ENCODE data around the gene PAX7.

Gene PAX7

GRCh38 chr1:18618546-18619466 is 11.8 kb upstream of the PAX7 start:
- Histone ChIP-seq H3K4me1 (no peaks in the 10 kb centered on the region), H3K4me2 (no peak overlapping the region), H3K27ac (no peak overlapping the region), H3K9me3 (no peaks in the 10 kb centered on the region), H3K27me3 (peaks cover 19% of the 10 kb centered on the region; the same call in 1 of the 2 replicates), H3K36me3 (no peaks in the 10 kb centered on the region), H3K9ac (no peak overlapping the region), H3K4me3 (no peak overlapping the region), H4K20me1 (peaks cover 9% of the 10 kb centered on the region; the same call in 1 of the 2 replicates)
- TF ChIP-seq Cebpa-rat (IDR thresholded peaks at IDR 0.05) = no peak

DNA sequence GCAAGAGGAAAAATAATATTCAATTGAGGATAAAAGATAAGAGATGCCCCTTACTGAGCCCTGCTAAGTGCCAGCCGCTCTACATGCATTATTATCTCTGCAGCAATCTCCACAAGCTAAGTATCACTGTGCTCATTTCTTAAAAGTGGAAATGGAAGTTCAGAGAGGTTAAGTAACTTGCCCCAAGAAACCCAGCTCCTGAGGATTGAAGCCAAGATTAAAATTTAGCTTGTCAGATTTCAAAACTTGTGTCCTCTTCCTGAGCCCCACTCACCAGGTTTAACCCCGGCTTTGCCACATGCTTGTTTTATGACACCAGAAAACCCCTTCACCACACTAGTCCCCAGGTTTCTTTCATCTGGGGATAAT is 11.2 kb upstream of the PAX7 start:
- H3K4me2 ChIP-seq = no peak overlapping the region
- peaks cover 25% of the 10 kb centered on the region for H3K27me3 ChIP-seq
- peaks cover 9% of the 10 kb centered on the region; the same call in 1 of the 2 replicates for H4K20me1 ChIP-seq
- H3K27ac ChIP-seq = no peak overlapping the region
- H3K4me3 ChIP-seq = no peak overlapping the region
- TF ChIP-seq Cebpa-rat (IDR thresholded peaks at IDR 0.05) = no peak
- H3K4me1 ChIP-seq = no peaks in the 10 kb centered on the region
- no peaks in the 10 kb centered on the region for H3K36me3 ChIP-seq
- no peak overlapping the region for H3K9ac ChIP-seq
- no peaks in the 10 kb centered on the region for H3K9me3 ChIP-seq

DNA sequence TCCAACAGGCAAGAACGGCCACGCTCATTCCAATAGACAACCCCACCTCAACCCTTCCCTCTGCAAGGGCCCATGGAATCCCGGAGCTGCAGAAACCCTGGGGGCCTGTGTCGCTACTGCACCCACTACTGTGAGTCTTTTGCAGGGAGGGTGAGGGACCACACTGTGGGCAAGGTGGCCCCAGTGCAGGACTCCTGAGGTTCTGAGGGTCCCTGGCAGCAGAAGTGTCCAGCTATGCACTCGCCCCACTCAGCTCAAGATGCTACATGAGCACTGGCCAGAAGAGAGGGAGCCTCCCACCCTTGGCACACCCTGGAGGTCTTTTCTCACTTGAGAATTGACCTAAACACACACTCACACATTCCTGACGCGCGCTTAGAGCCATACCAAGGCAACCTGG is 2.1 kb upstream of the PAX7 start:
- Histone ChIP-seq H3K9ac (no peak overlapping the region), H3K4me2 (no peak overlapping the region), H3K9me3 (no peaks in the 10 kb centered on the region), H3K4me1 (peaks cover 4% of the 10 kb centered on the region; the same call in 1 of the 2 replicates), H4K20me1 (peaks cover 65% of the 10 kb centered on the region), H3K4me3 (no peak overlapping the region), H3K27ac (no peak overlapping the region), H3K27me3 (peaks cover 100% of the 10 kb centered on the region), H3K36me3 (no peaks in the 10 kb centered on the region)
- TF ChIP-seq Cebpa-rat (IDR thresholded peaks at IDR 0.05) = no peak

- H3K4me1 ChIP-seq = peaks cover 4% of the 10 kb centered on the region; the same call in 1 of the 2 replicates
- H3K9ac ChIP-seq = no peak overlapping the region
- TF ChIP-seq Cebpa-rat (IDR thresholded peaks at IDR 0.05) = no peak
- no peak overlapping the region for H3K4me2 ChIP-seq
- H3K36me3 ChIP-seq = no peaks in the 10 kb centered on the region
- H3K9me3 ChIP-seq = no peaks in the 10 kb centered on the region
- peaks cover 100% of the 10 kb centered on the region for H3K27me3 ChIP-seq
- peaks cover 77% of the 10 kb centered on the region for H4K20me1 ChIP-seq
- no peak overlapping the region for H3K4me3 ChIP-seq
- H3K27ac ChIP-seq = no peak overlapping the region
These were observed 761 bp upstream of the PAX7 start for GRCh38 chr1:18629659-18630510.

DNA sequence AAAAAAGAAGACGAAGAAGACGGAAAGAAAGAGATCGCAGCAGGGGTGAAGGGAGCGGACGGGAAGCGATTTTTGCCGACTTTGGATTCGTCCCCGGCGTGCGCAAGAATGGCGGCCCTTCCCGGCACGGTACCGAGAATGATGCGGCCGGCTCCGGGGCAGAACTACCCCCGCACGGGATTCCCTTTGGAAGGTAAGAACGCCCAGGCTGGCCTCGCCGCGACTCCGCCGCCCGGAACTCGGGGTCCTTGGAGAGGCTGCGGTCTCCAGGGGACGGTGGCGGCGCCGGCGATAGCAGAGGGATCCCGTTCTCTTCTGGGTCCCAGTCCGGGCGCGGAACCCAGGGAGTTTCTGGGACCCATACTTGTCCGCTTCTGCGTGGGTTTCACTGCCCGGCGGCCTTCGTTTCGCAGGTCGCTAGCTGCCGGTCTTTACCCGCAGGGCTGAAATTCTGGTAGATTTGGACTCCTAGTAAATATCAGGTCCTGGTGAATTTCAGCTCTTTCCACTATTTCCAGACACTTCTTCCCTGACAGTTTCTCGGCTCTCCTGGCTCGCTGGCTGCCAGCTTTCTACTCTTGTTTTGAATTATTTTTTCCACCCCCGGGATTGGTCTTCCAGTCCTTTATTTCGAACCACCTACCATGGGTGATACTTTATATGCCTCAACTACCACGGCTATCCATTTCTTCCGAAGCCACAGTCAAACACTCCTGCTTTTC is 1.0 kb downstream of the PAX7 start:
- Histone ChIP-seq H3K27ac (no peak overlapping the region), H3K9me3 (no peaks in the 10 kb centered on the region), H3K9ac (no peak overlapping the region), H4K20me1 (peaks cover 95% of the 10 kb centered on the region), H3K36me3 (no peaks in the 10 kb centered on the region), H3K4me2 (peak overlapping the region; percentile 27), H3K4me1 (peaks cover 4% of the 10 kb centered on the region; the same call in 1 of the 2 replicates), H3K27me3 (peaks cover 100% of the 10 kb centered on the region), H3K4me3 (no peak overlapping the region)
- TF ChIP-seq Cebpa-rat (IDR thresholded peaks at IDR 0.05) = no peak

- no peaks in the 10 kb centered on the region for H3K36me3 ChIP-seq
- H3K27me3 ChIP-seq = peaks cover 100% of the 10 kb centered on the region
- H3K9me3 ChIP-seq = no peaks in the 10 kb centered on the region
- H3K4me2 ChIP-seq = no peak overlapping the region
- no peak for TF ChIP-seq Cebpa-rat (IDR thresholded peaks at IDR 0.05)
- peaks cover 100% of the 10 kb centered on the region for H4K20me1 ChIP-seq
- peaks cover 4% of the 10 kb centered on the region; the same call in 1 of the 2 replicates for H3K4me1 ChIP-seq
- no peak overlapping the region for H3K9ac ChIP-seq
- no peak overlapping the region for H3K27ac ChIP-seq
- no peak overlapping the region for H3K4me3 ChIP-seq
These were observed 1.6 kb downstream of the PAX7 start for GRCh38 chr1:18632218-18632588.

GRCh38 chr1:18632783-18633421 is 2.3 kb downstream of the PAX7 start:
- Histone ChIP-seq H3K9ac (no peak overlapping the region), H3K4me1 (peaks cover 4% of the 10 kb centered on the region; the same call in 1 of the 2 replicates), H3K4me3 (no peak overlapping the region), H3K4me2 (no peak overlapping the region), H3K27me3 (peaks cover 100% of the 10 kb centered on the region), H3K27ac (no peak overlapping the region), H3K9me3 (no peaks in the 10 kb centered on the region), H4K20me1 (peaks cover 100% of the 10 kb centered on the region), H3K36me3 (no peaks in the 10 kb centered on the region)
- TF ChIP-seq Cebpa-rat (IDR thresholded peaks at IDR 0.05) = no peak

- H3K36me3 ChIP-seq = no peaks in the 10 kb centered on the region
- peaks cover 4% of the 10 kb centered on the region; the same call in 1 of the 2 replicates for H3K4me1 ChIP-seq
- no peak for TF ChIP-seq Cebpa-rat (IDR thresholded peaks at IDR 0.05)
- peaks cover 100% of the 10 kb centered on the region for H4K20me1 ChIP-seq
- no peaks in the 10 kb centered on the region for H3K9me3 ChIP-seq
- no peak overlapping the region for H3K4me2 ChIP-seq
- H3K4me3 ChIP-seq = no peak overlapping the region
- H3K27ac ChIP-seq = no peak overlapping the region
- no peak overlapping the region for H3K9ac ChIP-seq
- H3K27me3 ChIP-seq = peaks cover 100% of the 10 kb centered on the region
These were observed 2.9 kb downstream of the PAX7 start for GRCh38 chr1:18633422-18634155.
